Measurements from ENCODE around the gene MMP15.
"Not testable (repeated sequence)": the region's sequence is repeated elsewhere in the genome, so short reads cannot be mapped to it uniquely, and the experiment has no call there.

MMP15 gene

GRCh38 chr16:58051821-58052603 is 26.5 kb downstream of the MMP15 start:
- no peak for DNase-seq

DNA sequence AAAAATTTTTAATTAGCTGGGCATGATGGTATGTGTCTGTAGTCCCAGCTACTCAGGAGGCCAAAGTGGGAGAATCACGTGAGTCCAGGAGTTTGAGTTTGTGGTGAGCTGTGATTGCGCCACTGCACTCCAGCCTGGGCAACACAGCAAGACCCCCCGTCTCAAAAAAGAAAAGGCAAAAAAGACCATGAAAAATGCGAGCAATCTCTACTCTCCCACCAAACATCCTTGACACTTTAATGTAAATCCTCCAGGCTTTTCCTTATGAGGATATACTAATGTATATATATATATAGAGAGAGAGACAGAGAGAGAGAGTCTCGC is 28.1 kb downstream of the MMP15 start:
- no peak for DNase-seq

DNA sequence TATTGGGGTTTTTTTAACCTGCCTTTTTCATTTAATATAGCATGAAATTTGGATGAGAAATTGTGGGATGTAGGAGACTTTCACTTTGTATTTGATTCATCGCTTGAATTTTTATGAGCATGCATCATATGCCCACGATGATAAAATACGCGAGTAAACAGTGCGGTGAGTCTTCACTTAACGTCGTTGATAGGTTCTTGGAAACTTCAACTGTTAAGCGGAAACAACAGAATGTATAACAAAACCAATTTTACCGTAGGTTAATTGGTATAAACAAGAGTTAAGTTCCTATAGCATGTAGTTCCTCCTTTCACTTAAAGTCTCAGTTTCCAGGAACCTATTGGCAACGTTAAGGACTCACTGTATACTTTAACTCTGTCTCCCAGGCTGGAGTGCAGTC is 28.7 kb downstream of the MMP15 start:
- no peak for DNase-seq

DNA sequence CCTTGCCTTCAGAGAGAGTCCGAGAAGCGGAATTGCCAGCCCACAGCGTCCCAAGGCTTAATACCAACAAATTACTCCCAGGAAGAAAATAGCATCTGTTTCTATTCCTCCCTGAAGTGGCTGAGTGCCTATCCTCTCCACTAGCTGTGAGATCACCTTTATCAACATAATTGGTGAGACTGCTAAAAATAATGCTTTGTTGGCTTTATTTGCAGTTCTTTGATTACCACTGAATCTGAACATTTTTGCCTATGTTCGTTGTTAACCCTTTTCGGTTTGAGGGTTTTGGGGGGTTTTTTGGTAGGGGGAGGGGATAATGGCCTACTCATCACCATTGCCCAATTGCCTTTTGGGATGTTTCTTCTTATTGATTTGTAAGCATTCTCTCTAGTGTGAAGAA is 31.0 kb downstream of the MMP15 start:
- no peak for DNase-seq

GRCh38 chr16:58057121-58057520 is 31.6 kb downstream of the MMP15 start:
- no peak for DNase-seq

GRCh38 chr16:58057784-58058183 is 32.2 kb downstream of the MMP15 start:
- no peak for DNase-seq

DNA sequence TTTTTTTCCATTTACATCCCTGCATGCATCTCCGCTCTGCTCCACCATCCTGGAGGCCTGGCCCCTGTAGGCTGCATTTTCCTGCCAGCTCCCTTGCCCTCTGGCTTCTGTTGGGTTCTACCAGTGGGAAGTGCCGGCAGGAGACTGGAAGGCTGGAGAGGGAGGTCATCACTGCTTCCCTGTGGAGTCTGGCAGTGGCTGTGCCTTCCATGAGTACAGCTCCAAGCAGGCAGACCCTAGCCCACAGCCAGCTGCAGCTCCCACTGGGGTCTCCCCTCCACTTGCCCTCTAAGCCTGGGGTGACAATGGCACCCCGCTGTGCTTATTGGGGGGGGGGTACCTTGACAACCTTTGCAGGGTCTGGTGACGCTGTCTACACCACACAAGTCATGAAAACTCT is 37.3 kb downstream of the MMP15 start:
- no peak for DNase-seq

DNA sequence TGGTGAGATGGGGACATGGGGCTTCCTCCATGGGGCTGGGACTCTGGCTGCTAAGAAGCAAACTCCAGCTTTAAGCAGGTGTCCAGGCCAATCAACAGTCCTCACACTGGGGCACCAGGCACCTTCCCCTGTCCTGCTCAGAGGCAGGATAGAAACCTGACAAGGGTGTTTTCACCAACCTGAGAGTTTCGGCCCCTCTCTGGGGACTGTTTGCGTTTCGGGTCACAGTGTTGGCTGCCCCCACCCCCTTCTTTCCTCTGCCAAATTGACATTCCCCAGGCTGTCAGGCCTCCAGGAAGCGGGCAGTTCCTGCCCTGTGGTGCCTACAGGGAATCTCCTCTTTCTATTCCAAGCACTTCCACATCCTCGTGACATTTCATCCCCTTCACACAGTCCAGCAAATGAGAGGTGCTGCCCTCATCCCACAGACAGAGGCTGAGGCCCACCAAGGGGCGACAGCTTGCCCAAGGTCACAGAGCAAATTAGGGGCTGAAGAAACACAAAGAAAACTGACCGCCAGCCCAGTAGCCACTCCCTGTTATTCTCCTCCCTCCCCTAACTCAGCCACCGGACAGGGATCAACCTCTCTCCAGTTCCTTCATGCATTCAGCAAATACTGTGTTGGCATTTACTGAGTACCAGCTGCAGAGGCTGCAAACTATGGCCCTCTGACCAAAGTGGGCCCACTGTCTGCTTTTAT is 38.0 kb downstream of the MMP15 start:
- no peak for DNase-seq

DNA sequence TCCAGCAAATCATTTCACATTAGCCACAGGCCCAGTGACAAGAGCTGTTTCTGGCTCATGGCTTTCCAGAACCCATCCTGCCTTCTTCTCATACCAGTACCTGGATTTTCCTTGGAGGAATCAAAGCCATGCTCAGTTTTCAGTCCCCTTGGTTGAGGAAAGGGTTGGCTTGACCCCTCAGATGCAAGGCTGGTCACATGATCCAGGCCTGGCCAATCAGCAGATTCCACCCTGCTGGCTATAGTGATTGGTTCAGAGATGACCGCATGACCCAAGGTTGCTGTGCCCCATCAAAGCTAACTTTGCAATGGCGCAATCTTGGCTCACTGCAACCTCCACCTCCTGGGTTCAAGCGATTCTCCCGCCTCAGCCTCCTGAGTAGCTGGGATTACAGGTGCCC is 45.0 kb downstream of the MMP15 start:
- DNase-seq: no peak

GRCh38 chr16:58072134-58072533 is 46.6 kb downstream of the MMP15 start:
- DNase-seq: not testable (repeated sequence)

DNA sequence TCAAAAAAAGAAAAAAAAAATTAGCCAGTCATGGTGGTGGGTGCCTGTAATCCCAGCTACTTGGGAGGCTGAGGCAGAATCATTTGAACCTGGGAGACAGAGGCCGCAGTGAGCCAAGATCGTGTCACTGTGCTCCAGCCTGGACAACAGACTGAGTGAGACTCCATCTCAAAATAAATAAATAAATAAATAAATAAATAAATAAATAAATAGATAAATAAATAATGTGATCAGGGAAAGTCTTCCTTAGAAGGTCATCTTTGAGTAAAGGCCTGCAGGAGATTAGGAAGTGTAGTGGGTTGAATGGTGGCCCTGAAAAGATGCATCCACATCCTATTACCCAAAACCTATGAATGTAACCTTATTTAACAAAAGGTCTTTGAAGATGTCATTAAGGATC is 47.5 kb downstream of the MMP15 start:
- not testable (repeated sequence) for DNase-seq

DNA sequence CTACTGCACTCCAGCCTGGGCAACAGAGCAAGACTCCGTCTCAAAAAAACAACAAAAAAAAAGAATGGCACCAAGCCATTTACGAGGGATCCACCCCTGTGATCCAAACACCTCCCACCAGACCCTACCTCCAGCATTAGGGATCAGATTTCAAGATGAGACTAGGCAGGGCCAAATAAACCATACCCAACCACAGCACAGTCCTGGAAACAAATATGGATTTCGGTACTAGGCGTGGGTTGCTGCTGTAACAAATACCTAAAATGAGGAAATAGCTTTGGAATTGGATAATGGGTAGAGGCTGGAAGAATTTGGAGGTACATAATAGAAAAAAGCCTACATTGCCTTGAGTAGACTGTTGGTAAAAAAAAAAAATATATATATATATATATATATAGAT is 49.1 kb downstream of the MMP15 start:
- no peak for DNase-seq

DNA sequence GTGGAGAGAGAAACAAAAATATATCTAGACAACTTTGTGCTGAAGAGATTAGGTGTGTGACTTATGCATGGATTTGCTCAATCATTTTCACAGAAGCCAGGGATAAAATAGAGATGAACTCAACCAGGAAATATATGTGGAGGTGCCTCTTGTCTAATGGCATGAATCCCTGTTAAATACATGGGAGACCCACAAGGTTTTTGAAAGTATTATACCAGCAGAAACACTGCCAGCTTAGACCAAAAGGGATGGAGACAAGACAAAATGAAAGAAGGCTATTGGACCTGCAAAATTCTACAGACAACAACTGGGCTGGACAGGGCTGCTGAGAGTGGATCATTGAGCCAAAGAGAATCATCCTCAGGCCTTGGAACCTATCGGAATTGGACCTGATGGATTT is 51.0 kb downstream of the MMP15 start:
- no peak for DNase-seq

DNA sequence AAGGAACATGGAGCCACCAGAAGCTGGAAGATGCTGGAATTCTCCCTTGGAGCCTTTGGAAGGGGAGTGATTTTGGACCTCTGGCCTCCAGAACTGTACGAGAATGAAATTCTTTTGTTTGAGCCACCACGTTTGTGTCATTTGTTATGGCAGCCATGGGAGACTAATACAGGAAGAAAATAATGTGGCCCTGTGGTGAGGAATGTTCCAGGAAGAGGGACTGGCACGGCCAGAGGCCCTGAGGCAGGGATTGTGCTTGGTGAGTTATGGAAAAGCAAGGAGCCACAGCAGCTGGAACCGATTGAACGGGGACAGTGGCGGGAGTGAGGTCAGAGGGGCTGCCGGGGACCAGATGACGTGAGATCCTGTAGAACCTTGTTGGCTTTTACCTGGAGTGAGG is 52.2 kb downstream of the MMP15 start:
- no peak for DNase-seq

- not testable (repeated sequence) for DNase-seq
These were observed 55.1 kb downstream of the MMP15 start for GRCh38 chr16:58080657-58081056.

- no peak for DNase-seq
These were observed 56.8 kb downstream of the MMP15 start for GRCh38 chr16:58082381-58082780.

GRCh38 chr16:58084635-58085034 is 59.1 kb downstream of the MMP15 start:
- no peak for DNase-seq

- DNase-seq: no peak
These were observed 59.6 kb downstream of the MMP15 start for GRCh38 chr16:58085171-58085570.

- no peak for DNase-seq
These were observed 60.2 kb downstream of the MMP15 start for GRCh38 chr16:58085584-58086251.

GRCh38 chr16:58086381-58087208 is 61.0 kb downstream of the MMP15 start:
- DNase-seq: no peak

DNA sequence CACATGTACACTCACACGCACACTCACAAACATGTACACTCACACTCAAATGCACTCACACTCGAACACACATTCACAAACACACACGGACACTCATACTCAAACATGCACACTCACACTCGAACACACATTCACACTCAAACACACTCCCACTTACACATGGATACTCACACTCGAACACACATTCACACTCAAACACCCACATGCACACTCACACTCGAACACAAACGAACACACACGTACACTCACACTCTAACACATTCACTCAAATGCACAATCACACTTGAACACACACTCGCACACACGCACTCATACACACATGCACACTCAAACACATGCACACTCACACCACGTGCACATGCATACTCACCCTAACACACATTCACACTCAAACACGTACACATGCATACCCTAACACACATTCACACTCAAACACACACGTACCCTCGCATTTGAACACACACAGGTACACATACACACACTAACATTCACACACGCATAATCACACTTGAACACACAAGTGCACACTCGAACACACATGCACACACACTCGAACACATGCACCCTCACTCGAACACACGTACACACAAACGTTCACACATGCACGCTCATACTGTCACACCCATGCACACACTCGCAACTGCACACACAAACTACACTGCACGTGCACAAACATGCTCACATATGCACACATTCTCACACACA is 61.8 kb downstream of the MMP15 start:
- DNase-seq: no peak

GRCh38 chr16:58088091-58088490 is 62.5 kb downstream of the MMP15 start:
- DNase-seq: no peak

- not testable (repeated sequence) for DNase-seq
These were observed 64.8 kb downstream of the MMP15 start for GRCh38 chr16:58090396-58090795.

All from activated CD4-positive, CD25-positive, alpha-beta regulatory T cell treated with anti-CD3 and anti-CD28 coated beads, Interleukin-2, amount 50 U/mL, for 72 hours (primary cell).